ENCODE measurements around the gene TLR10.

DNA sequence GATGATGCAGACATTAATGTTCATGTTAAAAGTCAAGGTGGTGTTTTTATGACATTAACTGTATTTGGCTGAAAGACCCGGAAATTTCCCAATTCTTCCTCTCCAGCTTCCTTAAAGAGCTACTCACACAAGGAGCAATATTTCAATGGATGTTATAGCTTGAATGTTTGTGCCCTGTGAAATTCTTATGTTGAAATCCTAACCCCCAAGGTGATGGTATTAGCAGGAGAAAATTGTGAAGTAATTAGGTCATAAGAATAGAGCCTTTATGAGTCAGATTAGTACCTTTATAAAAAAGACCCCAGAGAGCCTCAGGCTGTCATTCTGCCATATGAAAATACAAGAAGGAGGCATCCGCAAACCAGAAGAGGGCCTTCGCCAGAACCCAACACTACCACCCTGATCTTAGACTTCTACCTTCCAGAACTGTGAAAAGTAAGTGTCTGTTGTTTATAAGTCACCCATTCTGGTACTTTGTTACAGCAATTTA is 18.2 kb upstream of the TLR10 start:
- TF ChIP-seq, protein P1, sequence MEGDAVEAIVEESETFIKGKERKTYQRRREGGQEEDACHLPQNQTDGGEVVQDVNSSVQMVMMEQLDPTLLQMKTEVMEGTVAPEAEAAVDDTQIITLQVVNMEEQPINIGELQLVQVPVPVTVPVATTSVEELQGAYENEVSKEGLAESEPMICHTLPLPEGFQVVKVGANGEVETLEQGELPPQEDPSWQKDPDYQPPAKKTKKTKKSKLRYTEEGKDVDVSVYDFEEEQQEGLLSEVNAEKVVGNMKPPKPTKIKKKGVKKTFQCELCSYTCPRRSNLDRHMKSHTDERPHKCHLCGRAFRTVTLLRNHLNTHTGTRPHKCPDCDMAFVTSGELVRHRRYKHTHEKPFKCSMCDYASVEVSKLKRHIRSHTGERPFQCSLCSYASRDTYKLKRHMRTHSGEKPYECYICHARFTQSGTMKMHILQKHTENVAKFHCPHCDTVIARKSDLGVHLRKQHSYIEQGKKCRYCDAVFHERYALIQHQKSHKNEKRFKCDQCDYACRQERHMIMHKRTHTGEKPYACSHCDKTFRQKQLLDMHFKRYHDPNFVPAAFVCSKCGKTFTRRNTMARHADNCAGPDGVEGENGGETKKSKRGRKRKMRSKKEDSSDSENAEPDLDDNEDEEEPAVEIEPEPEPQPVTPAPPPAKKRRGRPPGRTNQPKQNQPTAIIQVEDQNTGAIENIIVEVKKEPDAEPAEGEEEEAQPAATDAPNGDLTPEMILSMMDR (IDR thresholded peaks at IDR 0.05 in 8 of 11, conservative IDR thresholded peaks at IDR 0.05 in 3 of 11), result no peak
- TF ChIP-seq POLR2A (IDR thresholded peaks at IDR 0.05), result no peak
